VCaP (cell line): ENCODE results near the gene ARHGAP18.

Source experiments
- H3K27ac ChIP-seq: fragments of 450-650 bp; 2 replicates; pipeline ENCODE4 v1.5.1; 2017
- CTCF ChIP-seq: fragments of 450-650 bp; conservative IDR thresholded peaks from 2 replicates; pipeline ENCODE4 v1.5.1; 2017; ENCODE audit warnings: mild to moderate bottlenecking, moderate library complexity

The ARHGAP18 gene

GRCh38 chr6:129659590-129660345, 50.2 kb downstream of the ARHGAP18 start:
- no peak for TF ChIP-seq CTCF
- H3K27ac ChIP-seq: no peak overlapping the region

GRCh38 chr6:129659167-129659566, 50.8 kb downstream of the ARHGAP18 start:
- TF ChIP-seq CTCF: no peak
- H3K27ac ChIP-seq: no peak overlapping the region

- no peak for TF ChIP-seq CTCF
- no peak overlapping the region for H3K27ac ChIP-seq
These were observed 52.5 kb downstream of the ARHGAP18 start for GRCh38 chr6:129657483-129657882.

GRCh38 chr6:129655334-129655733, 54.6 kb downstream of the ARHGAP18 start:
- TF ChIP-seq CTCF: no peak
- no peak overlapping the region for H3K27ac ChIP-seq

GRCh38 chr6:129653746-129654145, 56.2 kb downstream of the ARHGAP18 start:
- no peak overlapping the region for H3K27ac ChIP-seq

GRCh38 chr6:129653229-129653628, 56.7 kb downstream of the ARHGAP18 start:
- no peak for TF ChIP-seq CTCF
- H3K27ac ChIP-seq: no peak overlapping the region

More at GRCh38 chr6:129653746-129654145, 56.2 kb downstream of the ARHGAP18 start:
- no peak for TF ChIP-seq CTCF

GRCh38 chr6:129651291-129651691, 58.7 kb downstream of the ARHGAP18 start:
- TF ChIP-seq CTCF: no peak
- no peak overlapping the region for H3K27ac ChIP-seq
